Activated CD4-positive, alpha-beta T cell treated with anti-CD3 and anti-CD28 coated beads for 4 hours (primary cell): ENCODE measurements around the gene ZNF778.
"Not testable (repeated sequence)": the region's sequence is repeated elsewhere in the genome, so short reads cannot be mapped to it uniquely, and the experiment has no call there.

Source experiments
- DNase-seq, 2 donors: peaks; one replicate each; pipeline ENCODE4 v3.0.0-alpha.2; 2020

The ZNF778 gene

DNA sequence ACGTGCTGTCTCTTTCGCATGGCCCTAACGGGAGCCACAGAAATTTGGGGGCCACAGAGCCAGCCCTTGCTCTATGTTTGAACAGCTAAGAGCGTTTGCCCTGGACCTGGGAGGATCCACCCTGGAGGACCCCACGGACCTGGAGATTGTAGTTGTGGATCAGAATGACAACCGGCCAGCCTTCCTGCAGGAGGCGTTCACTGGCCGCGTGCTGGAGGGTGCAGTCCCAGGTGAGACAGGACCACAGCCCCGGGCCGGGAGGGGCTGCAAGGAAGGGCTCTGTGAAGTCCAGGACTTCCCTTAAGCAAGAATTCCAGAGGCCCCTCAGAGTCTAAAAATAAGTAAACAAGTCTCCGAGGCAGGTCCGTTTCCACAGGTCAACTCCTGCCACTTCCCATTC lies 34.0 kb upstream of the ZNF778 start:
- DNase-seq, result no peak

DNA sequence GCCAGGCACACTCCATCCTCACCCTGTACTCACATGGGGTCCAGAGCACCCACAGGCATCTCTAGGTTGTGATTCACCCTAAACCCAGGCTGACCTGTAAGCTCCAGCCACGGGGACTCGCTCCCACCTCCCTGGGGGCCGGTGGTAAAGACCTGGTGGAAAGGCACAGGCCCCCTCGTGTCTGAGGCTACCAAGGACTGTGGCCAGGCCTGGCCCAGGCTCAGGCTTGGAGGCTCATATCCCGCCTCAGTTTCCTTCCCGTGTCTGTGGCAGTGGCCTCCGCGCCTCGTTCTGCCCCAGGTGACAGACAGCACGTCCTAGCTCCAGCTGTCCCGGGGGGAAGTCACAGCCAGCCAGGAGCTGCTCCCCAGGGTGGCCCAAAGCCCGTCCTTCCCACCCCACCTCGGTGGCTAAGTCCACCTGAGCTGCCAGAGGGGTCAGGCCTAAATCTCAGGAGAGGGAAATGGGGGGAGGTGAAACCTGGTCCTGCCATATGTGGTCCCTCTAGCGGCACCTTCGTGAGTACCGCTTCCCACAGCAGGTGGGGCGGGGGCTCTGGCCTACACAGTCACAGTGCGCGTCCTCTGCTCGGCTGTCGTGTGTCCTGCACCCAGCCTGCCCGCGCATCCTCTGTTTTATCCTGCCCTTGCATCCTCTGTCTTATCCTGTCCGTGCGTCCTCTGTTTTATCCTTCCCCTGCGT lies 33.4 kb upstream of the ZNF778 start:
- no peak for DNase-seq

- no peak for DNase-seq
Observed at GRCh38 chr16:89184677-89184932, 32.9 kb upstream of the ZNF778 start.

GRCh38 chr16:89184933-89185794 lies 32.3 kb upstream of the ZNF778 start:
- DNase-seq, result no peak

DNA sequence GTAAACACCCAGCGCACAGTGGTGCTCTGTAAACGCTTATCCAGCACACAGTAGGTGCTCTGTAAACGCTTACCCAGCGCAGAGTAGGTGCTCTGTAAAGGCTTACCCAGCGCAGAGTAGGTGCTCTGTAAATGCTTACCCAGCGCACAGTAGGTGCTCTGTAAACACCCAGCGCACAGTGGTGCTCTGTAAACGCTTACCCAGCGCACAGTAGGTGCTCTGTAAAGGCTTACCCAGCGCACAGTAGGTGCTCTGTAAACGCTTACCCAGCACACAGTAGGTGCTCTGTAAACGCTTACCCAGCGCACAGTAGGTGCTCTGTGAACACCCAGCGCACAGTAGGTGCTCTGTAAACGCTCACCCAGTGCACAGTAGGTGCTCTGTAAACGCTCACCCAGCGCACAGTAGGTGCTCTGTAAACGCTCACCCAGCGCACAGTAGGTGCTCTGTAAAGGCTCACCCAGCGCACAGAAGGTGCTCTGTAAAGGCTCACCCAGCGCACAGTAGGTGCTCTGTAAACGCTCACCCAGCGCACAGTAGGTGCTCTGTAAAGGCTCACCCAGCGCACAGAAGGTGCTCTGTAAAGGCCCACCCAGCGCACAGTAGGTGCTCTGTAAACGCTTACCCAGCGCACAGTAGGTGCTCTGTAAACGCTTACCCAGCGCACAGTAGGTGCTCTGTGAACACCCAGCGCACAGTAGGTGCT lies 31.5 kb upstream of the ZNF778 start:
- not testable (repeated sequence) for DNase-seq

- not testable (repeated sequence) for DNase-seq
Observed at GRCh38 chr16:89186593-89187031, 30.9 kb upstream of the ZNF778 start.

GRCh38 chr16:89187032-89187769 lies 30.3 kb upstream of the ZNF778 start:
- no peak for DNase-seq

- DNase-seq, result no peak
Observed at GRCh38 chr16:89187770-89188392, 29.6 kb upstream of the ZNF778 start.

DNA sequence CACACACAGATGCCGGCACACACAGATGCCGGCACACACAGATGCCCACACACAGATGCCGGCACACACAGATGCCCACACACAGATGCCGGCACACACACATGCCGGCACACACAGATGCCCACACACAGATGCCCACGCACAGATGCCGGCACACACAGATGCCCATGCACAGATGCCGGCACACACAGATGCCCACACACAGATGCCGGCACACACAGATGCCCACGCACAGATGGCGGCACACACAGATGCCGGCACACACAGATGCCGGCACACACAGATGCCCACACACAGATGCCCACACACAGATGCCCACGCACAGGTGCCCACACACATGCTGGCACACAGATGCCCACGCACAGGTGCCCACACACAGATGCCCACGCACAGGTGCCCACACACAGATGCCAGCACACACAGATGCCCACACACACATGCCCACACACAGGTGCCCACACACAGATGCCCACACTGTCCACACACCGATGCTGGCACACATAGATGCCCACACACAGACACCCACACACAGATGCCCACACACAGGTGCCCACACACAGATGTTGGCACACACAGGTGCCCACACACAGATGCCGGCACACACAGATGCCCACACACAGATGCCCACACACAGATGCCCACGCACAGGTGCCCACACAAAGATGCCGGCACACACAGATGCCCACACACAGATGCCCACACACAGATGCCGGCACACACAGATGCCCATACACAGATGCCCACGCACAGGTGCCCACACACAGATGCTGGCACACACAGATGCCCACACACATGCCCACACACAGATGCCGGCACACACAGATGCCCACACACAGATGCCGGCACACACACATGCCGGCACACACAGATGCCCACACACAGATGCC lies 28.8 kb upstream of the ZNF778 start:
- not testable (repeated sequence) for DNase-seq

- DNase-seq, result no peak
Observed at GRCh38 chr16:89189358-89190025, 28.0 kb upstream of the ZNF778 start.

DNA sequence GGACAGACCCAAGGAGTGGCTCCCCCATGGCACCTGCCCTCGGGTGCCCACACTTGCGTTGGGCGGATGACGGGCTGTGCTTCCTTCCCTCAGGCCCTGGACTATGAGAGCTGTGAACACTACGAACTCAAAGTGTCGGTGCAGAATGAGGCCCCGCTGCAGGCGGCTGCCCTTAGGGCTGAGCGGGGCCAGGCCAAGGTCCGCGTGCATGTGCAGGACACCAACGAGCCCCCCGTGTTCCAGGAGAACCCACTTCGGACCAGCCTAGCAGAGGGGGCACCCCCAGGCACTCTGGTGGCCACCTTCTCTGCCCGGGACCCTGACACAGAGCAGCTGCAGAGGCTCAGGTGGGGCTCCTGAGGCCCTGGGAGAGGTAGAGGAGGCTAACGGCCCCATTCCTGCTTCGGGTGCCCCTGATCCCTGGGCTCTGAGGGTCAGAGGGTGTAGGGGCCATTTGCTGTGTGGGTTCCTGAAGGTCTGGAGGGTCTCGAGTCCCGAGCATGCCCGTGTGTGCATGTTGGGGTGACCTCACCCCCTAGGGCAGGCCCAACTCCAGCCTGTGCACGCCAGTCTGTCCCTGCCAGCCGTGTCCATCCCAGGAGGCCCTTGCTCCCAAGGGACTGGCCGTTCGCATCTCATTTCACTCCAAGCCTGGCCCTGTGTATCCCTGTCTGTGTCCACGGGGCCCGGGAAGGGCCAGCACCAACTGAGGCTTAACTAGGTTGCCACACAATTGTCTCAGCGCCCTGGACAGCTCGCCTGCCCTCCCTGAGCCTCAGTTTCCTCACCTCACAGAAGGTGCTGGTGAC lies 27.1 kb upstream of the ZNF778 start:
- DNase-seq, result no peak

- DNase-seq, result no peak
Observed at GRCh38 chr16:89191033-89191900, 26.2 kb upstream of the ZNF778 start.

DNA sequence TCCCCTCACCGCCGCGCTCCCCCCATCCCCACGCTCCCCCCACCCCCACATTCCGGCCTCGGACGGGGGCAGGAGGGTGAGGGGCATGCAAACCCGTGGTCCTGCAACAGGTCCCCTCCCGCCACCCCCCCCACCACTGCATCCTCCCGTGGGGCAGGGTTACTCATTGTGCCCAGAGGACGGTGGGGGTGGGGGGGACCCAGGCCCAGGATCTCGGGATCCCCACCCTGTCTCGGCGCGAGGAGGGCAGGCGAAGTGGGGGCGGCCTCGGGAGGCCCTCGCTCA lies 25.7 kb upstream of the ZNF778 start:
- DNase-seq, result no peak

- peak; percentile 41 to 84 for DNase-seq
Observed at GRCh38 chr16:89192186-89192955, 25.1 kb upstream of the ZNF778 start.

DNA sequence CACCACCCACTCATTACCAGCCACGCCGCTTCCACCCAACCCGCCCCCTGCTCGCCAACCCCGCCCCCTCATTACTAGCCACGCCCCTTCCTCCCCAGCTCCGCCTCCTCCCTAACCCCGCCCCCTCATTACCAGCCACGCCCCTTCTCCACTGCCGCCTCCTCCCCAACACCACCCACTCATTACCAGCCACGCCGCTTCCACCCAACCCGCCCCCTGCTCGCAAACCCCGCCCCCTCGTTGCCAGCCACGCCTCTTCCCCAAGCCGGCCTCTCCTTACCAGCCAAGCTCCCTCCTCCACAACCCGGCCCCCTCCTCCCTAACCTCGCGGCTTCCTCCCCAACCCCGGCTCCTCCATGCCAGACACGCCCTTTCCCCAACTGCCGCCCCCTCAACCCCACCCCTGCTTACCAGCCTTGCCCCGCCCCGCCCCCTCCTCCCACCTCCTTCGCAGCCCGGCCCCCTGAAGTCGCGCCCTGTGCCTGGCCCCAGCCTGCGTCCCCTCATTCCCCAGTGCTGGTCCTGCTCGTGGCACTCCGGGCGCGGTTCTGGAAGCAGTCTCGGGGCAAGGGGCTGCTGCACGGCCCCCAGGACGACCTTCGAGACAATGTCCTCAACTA lies 24.4 kb upstream of the ZNF778 start:
- peak in 1 of 2 donors; percentile 65 for DNase-seq

GRCh38 chr16:89193576-89194293 lies 23.8 kb upstream of the ZNF778 start:
- DNase-seq, result no peak
